ENCODE data around the gene THBS2.

- TF ChIP-seq BHLHE40 (IDR thresholded peaks at IDR 0.05; ENCODE audit: borderline replicate concordance): no peak
- no peak for TF ChIP-seq ZNF384 (IDR thresholded peaks at IDR 0.05)
- TF ChIP-seq SUZ12 (IDR thresholded peaks at IDR 0.05): no peak
- no peak for TF ChIP-seq FOXK2 (IDR thresholded peaks at IDR 0.05)
- TF ChIP-seq L3MBTL2 (conservative IDR thresholded peaks at IDR 0.05): no peak
- no peak for TF ChIP-seq ELF4 (IDR thresholded peaks at IDR 0.05)
These were observed 34.0 kb upstream of the THBS2 start for GRCh38 chr6:169287675-169288074.

Data from HEK293T (cell line).